Liver (tissue), 3 donors: Measurements from ENCODE around the gene HEXIM2.

Source experiments
- REST ChIP-seq: IDR thresholded peaks from 2 replicates; pipeline ENCODE4 v1.6.1; 2016; ENCODE audit warnings: antibody characterized with exemption, mild to moderate bottlenecking
- RXRA ChIP-seq, 2 donors: IDR thresholded peaks; 2 replicates each; pipeline ENCODE4 v1.6.1; 2017 to 2018; ENCODE audit warnings: antibody characterized with exemption in 2 of 2, mild to moderate bottlenecking in 1 of 2
- TF ChIP-seq, protein P1 (sequence below): fragments of 150-350 bp; IDR thresholded peaks from 2 replicates; pipeline ENCODE4 v1.5.1; 2017; ENCODE audit warnings: improper control_type of control experiment, low read depth, low read length; ENCODE audit not compliant: missing input control
- TF ChIP-seq, protein P2 (sequence below): IDR thresholded peaks from 2 replicates; pipeline ENCODE4 v1.6.1; 2016; ENCODE audit warnings: antibody characterized with exemption
- donor health status: healthy.
- donor health status: healthy.

DNA sequence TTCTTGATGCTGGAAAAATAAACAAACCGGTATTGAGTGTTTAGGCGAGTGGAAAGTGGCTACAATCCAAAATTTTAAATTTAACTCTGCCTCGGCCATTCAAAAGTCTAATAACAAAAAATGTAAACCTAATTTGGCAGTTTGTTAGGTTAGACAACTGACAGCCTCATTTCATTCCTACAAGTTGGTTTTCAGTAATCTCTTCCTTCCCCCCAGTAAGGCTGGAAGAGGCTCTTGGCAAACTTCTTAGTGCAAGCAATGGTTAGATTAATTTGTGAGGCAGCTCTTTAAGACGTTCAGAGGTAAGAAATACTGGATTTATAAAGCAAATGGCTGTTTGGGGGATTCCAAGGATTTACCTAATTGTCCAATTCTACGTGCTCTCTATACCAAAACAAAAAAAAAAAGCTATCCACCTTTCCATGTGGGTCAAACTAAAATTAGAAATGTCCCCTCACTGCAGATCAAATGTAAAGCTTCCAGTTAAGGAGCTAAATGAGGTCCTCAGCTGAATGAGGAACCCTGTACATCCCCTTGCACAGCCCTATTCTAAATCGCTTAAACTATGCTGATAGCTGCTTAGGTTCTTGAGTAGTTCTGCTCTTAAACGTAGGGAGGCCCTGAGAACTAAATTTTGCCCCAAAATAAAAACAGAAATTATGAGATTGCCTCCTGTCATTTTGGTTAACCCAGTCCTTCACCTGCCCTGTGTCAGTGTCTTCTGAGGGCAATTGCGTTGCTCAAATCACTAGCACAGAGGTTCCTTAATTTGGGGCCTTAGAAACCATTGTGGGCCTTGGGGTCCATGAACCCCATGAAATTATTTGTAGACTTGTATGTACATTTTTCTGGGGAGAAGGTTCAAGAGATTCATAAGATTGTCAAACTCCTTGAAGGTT, 10.5 kb upstream of the HEXIM2 start:
- TF ChIP-seq, protein P1, sequence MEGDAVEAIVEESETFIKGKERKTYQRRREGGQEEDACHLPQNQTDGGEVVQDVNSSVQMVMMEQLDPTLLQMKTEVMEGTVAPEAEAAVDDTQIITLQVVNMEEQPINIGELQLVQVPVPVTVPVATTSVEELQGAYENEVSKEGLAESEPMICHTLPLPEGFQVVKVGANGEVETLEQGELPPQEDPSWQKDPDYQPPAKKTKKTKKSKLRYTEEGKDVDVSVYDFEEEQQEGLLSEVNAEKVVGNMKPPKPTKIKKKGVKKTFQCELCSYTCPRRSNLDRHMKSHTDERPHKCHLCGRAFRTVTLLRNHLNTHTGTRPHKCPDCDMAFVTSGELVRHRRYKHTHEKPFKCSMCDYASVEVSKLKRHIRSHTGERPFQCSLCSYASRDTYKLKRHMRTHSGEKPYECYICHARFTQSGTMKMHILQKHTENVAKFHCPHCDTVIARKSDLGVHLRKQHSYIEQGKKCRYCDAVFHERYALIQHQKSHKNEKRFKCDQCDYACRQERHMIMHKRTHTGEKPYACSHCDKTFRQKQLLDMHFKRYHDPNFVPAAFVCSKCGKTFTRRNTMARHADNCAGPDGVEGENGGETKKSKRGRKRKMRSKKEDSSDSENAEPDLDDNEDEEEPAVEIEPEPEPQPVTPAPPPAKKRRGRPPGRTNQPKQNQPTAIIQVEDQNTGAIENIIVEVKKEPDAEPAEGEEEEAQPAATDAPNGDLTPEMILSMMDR, result no peak
- TF ChIP-seq, protein P2, sequence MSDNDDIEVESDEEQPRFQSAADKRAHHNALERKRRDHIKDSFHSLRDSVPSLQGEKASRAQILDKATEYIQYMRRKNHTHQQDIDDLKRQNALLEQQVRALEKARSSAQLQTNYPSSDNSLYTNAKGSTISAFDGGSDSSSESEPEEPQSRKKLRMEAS, result no peak
- no peak for TF ChIP-seq RXRA (IDR thresholded peaks at IDR 0.05)
- TF ChIP-seq REST, result no peak
